ENCODE results near the gene PSEN1. TPM values are rescaled to one million over a fixed set of nuclear protein-coding genes. Genes with fewer than 3 reads are reported as not detected.
"Not testable (repeated sequence)": the region's sequence is repeated elsewhere in the genome, so short reads cannot be mapped to it uniquely, and the experiment has no call there.

Gene PSEN1
- polyA plus RNA-seq, 1 of the 3 experiments (the other 2 are of a cell fraction): 9.0 TPM

- Histone ChIP-seq H3K9ac (no peak overlapping the region), H3K4me2 (no peak overlapping the region), H4K20me1 (ENCODE audit: insufficient read depth) (no peaks in the 10 kb centered on the region), H3K4me1 (ENCODE audit: control insufficient read depth in 1 of 2, insufficient read depth in 2 of 2, low read depth in 1 of 2, low read length in 1 of 2) (no peaks in the 10 kb centered on the region), H3F3A (replicated peaks; ENCODE audit: insufficient read depth) (peaks cover 5% of the 10 kb centered on the region), H3K36me3 (replicated peaks in 1 of 2; ENCODE audit: control insufficient read depth in 1 of 2, insufficient read depth in 2 of 2, low read length in 1 of 2) (peaks cover 53 to 65% of the 10 kb centered on the region in 2 experiments), H3K9me2 (no peaks in the 10 kb centered on the region), H3K4me3 (ENCODE audit: low read depth in 2 of 2, low read length in 1 of 2) (no peak overlapping the region), H3K27ac (ENCODE audit: low read depth in 2 of 2, low read length in 1 of 2) (no peak overlapping the region), H3K79me2 (ENCODE audit: insufficient read depth) (peaks cover 3% of the 10 kb centered on the region; the same call in 1 of the 2 replicates), H3K9me3 (no peaks in the 10 kb centered on the region), H3K27me3 (ENCODE audit: insufficient read depth) (no peaks in the 10 kb centered on the region), H2AFZ (ENCODE audit: low read depth) (no peak overlapping the region)
- ChIA-PET POLR2A (interaction anchor here (0.7 kb wide), 1 partner anchor 308 kb away, joined by 3 read pairs; no protein-coding TSS in a partner anchor), CTCF (interaction anchor here (2.8 kb wide), 1 partner anchor 304 kb away, joined by 8 read pairs; no protein-coding TSS in a partner anchor)
- 98% methylated on average over 9 of the region's 9 CpGs for WGBS (ENCODE audit: low lambda C conversion rate)
- TF ChIP-seq MXI1 (IDR thresholded peaks at IDR 0.05; ENCODE audit: low read depth, low read length) (no peak), FOSL2 (IDR thresholded peaks at IDR 0.05; ENCODE audit: borderline replicate concordance, low read depth) (no peak), USF1 (IDR thresholded peaks at IDR 0.05; ENCODE audit: borderline replicate concordance, low read depth) (no peak), NFIC (IDR thresholded peaks at IDR 0.05; ENCODE audit: borderline replicate concordance) (no peak), NRF1 (IDR thresholded peaks at IDR 0.05; ENCODE audit: low read depth, low read length) (no peak)
- TF ChIP-seq, protein P1, sequence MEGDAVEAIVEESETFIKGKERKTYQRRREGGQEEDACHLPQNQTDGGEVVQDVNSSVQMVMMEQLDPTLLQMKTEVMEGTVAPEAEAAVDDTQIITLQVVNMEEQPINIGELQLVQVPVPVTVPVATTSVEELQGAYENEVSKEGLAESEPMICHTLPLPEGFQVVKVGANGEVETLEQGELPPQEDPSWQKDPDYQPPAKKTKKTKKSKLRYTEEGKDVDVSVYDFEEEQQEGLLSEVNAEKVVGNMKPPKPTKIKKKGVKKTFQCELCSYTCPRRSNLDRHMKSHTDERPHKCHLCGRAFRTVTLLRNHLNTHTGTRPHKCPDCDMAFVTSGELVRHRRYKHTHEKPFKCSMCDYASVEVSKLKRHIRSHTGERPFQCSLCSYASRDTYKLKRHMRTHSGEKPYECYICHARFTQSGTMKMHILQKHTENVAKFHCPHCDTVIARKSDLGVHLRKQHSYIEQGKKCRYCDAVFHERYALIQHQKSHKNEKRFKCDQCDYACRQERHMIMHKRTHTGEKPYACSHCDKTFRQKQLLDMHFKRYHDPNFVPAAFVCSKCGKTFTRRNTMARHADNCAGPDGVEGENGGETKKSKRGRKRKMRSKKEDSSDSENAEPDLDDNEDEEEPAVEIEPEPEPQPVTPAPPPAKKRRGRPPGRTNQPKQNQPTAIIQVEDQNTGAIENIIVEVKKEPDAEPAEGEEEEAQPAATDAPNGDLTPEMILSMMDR (IDR thresholded peaks at IDR 0.05): no peak
- TF ChIP-seq, protein P2, sequence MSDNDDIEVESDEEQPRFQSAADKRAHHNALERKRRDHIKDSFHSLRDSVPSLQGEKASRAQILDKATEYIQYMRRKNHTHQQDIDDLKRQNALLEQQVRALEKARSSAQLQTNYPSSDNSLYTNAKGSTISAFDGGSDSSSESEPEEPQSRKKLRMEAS (IDR thresholded peaks at IDR 0.05; ENCODE audit: low read depth): no peak
- DNase-seq: no peak
Measured at GRCh38 chr14:73168274-73168673, 32.0 kb downstream of the PSEN1 start.

DNA sequence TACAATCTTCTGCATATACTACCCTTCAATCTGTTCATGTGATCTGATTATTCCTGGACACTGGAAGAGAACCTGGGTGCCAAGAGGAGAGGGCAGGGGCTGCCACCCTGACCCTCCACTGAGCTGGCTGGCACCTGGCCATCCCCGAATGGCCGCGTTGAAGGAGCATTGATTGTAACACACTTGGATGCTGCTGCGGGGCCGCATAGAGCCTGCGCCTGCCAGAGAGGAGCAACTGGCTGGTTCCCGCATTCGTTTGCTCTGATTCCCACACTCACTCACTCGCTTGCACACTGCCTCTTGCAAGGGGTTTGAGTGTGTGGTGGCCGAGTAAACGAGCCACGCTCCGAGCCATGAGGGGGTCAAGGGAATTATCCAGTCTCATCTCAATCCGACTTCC is 32.4 kb downstream of the PSEN1 start:
- H2AFZ ChIP-seq (ENCODE audit: low read depth): no peak overlapping the region
- H3K4me2 ChIP-seq: no peak overlapping the region
- no peaks in the 10 kb centered on the region for H3K9me3 ChIP-seq
- no peak overlapping the region for H3K4me3 ChIP-seq (ENCODE audit: low read depth in 2 of 2, low read length in 1 of 2)
- H3K9ac ChIP-seq: no peak overlapping the region
- WGBS (ENCODE audit: low lambda C conversion rate): 97% methylated on average over 14 of the region's 14 CpGs
- no peak for DNase-seq
- H4K20me1 ChIP-seq (ENCODE audit: insufficient read depth): no peaks in the 10 kb centered on the region
- no peaks in the 10 kb centered on the region for H3K4me1 ChIP-seq (ENCODE audit: control insufficient read depth in 1 of 2, insufficient read depth in 2 of 2, low read depth in 1 of 2, low read length in 1 of 2)
- H3K27ac ChIP-seq (ENCODE audit: low read depth in 2 of 2, low read length in 1 of 2): no peak overlapping the region
- H3K36me3 ChIP-seq (replicated peaks in 1 of 2; ENCODE audit: control insufficient read depth in 1 of 2, insufficient read depth in 2 of 2, low read length in 1 of 2): peaks cover 57 to 67% of the 10 kb centered on the region in 2 experiments
- CTCF ChIA-PET: interaction anchor here (2.8 kb wide), 1 partner anchor 303 kb away, joined by 8 read pairs; no protein-coding TSS in a partner anchor
- TF ChIP-seq TCF12 (IDR thresholded peaks at IDR 0.05) (no peak), EZH2phosphoT487 (IDR thresholded peaks at IDR 0.05; ENCODE audit: borderline replicate concordance, low read depth) (no peak), YY1 (IDR thresholded peaks at IDR 0.05; ENCODE audit: low read depth) (no peak), CHD2 (IDR thresholded peaks at IDR 0.05; ENCODE audit: low read length, partially characterized antibody) (no peak)
- TF ChIP-seq, protein P2 (IDR thresholded peaks at IDR 0.05; ENCODE audit: low read depth): no peak
- TF ChIP-seq, protein P3, sequence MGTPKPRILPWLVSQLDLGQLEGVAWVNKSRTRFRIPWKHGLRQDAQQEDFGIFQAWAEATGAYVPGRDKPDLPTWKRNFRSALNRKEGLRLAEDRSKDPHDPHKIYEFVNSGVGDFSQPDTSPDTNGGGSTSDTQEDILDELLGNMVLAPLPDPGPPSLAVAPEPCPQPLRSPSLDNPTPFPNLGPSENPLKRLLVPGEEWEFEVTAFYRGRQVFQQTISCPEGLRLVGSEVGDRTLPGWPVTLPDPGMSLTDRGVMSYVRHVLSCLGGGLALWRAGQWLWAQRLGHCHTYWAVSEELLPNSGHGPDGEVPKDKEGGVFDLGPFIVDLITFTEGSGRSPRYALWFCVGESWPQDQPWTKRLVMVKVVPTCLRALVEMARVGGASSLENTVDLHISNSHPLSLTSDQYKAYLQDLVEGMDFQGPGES (IDR thresholded peaks at IDR 0.05; ENCODE audit: low read depth, low read length): no peak
- H3K27me3 ChIP-seq (ENCODE audit: insufficient read depth): no peaks in the 10 kb centered on the region
- H3K9me2 ChIP-seq: no peaks in the 10 kb centered on the region
- peaks cover 5% of the 10 kb centered on the region for H3F3A ChIP-seq (replicated peaks; ENCODE audit: insufficient read depth)
- POLR2A ChIA-PET: no interaction called here
- H3K79me2 ChIP-seq (ENCODE audit: insufficient read depth): peaks cover 3% of the 10 kb centered on the region; the same call in 1 of the 2 replicates

DNA sequence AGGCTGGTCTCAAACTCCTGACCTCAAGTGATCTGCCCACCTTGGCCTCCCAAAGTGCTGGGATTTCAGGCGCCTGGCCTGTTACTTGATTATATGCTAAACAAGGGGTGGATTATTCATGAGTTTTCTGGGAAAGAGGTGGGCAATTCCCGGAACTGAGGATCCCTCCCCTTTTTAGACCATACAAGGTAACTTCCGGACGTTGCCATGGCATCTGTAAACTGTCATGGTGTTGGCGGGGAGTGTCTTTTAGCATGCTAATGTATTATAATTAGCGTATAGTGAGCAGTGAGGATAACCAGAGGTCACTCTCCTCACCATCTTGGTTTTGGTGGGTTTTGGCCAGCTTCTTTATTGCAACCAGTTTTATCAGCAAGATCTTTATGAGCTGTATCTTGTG is 33.5 kb downstream of the PSEN1 start:
- H3K9ac ChIP-seq; H2AFZ ChIP-seq (ENCODE audit: low read depth); H3K27ac ChIP-seq (ENCODE audit: low read depth in 2 of 2, low read length in 1 of 2); H3K9me2 ChIP-seq; H3K9me3 ChIP-seq; H3K4me2 ChIP-seq; H3K79me2 ChIP-seq (ENCODE audit: insufficient read depth); DNase-seq; H4K20me1 ChIP-seq (ENCODE audit: insufficient read depth); H3K4me1 ChIP-seq (ENCODE audit: control insufficient read depth in 1 of 2, insufficient read depth in 2 of 2, low read depth in 1 of 2, low read length in 1 of 2); H3F3A ChIP-seq (replicated peaks; ENCODE audit: insufficient read depth); H3K4me3 ChIP-seq (ENCODE audit: low read depth in 2 of 2, low read length in 1 of 2); POLR2A ChIA-PET; H3K27me3 ChIP-seq (ENCODE audit: insufficient read depth): not testable (repeated sequence)
- H3K36me3 ChIP-seq (replicated peaks in 1 of 2; ENCODE audit: control insufficient read depth in 1 of 2, insufficient read depth in 2 of 2, low read length in 1 of 2): peaks cover 60 to 67% of the 10 kb centered on the region in 2 experiments
- WGBS (ENCODE audit: low lambda C conversion rate): 87% methylated on average over 6 of the region's 6 CpGs
- CTCF ChIA-PET: interaction anchor here (2.8 kb wide), 1 partner anchor 302 kb away, joined by 8 read pairs; no protein-coding TSS in a partner anchor
